NCI-H1436 treated with DMSO at 0.1 percent for 48 hours (cell line): ENCODE results near the gene SPRR2B.
"Not testable (repeated sequence)": the region's sequence is repeated elsewhere in the genome, so short reads cannot be mapped to it uniquely, and the experiment has no call there.

Experiments
- DNase-seq: peaks from one replicate; lab custom pipeline; 2025; lab: John Stamatoyannopoulos, UW

The SPRR2B gene

DNA sequence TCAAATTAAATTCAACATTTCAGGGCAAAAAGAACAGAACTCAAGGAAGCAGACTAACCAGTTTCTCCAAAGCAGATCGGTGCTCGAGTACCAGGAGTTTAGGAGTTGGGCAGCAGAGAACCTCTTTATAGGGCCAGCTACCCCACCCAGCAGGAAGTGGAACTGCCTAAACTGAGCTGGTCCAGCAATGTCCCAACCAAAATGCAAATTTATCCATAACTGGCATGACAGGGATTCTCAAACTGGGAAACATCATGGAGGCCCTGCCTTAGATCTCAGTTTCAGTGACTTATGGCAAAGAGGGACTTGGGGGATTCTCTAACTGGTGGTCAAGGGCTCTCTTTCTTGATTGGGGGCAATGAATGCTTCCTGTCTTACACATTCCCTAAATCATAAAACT, at the start of gene SPRR2B:
Gene SPRR2B (minus strand): TSS at position 101 of the 400 bp plus-strand sequence. CDS start 772 bp downstream, outside the sequence.
- no peak for DNase-seq

GRCh38 chr1:153120945-153121344, 49.5 kb upstream of the SPRR2B start:
- no peak for DNase-seq

DNA sequence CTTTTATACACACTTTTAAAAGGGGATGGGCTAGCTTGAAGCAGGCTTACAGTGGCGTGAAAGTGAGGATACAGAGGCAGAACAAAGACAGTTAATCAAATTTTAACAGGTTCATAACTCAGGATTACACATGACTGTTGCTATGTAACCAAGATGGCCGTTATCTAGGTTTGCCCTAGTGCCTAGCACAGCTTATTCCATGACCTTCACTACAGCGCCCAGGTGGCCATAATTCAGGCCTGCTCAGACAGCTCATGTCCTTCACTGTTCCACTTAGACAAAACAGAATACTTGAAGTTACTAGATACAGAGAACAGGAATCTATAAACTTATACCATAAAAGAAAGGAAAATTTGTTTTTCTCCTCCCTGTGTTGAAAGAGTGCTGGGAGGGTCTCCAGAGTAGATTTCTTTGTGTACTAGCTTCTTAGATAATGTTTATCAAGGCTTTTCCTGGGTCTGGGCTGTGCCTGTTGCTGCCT, 48.1 kb upstream of the SPRR2B start:
- no peak for DNase-seq

DNA sequence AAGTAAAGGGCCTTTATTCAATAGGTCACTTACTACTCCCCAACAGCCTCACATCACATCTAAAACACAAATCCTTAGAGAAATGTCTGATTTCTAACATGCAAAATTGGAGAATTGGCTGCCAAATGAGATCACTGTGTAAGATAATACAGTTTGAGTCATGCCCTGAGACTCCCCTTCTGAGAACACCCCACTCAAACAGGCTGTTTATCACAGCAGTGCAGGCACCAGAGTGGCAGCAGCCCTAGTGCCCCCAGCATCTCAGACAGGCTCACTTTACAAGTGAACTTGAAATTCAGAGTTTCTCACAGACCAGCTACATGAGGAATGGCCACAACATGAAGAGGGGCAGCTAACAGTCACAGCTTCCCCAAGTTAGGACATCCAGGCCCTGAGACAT, 43.9 kb upstream of the SPRR2B start:
- not testable (repeated sequence) for DNase-seq

DNA sequence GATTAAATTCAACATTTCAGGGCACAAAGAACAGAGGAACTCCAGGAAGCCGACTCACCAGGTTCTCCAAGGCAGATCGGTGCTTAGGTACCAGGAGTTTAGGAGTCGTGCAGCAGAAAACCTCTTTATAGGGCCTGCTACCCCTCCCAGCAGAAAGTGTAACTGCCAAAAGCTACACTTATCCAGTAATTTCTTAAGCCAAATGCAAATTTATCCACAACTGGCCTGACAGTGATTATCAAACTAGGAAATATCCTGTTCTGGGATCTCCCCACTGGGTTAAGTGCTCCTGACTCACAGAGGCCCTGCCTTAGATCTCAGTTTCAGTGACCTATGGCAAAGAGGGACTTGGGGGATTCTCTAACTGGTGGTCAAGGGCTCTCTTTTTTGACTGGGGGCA, 42.0 kb upstream of the SPRR2B start, which contains the start of gene SPRR2F:
Gene SPRR2F (minus strand): TSS at position 101 of the 400 bp plus-strand sequence. CDS start 783 bp downstream, outside the sequence.
- no peak for DNase-seq

GRCh38 chr1:153112454-153112853, 41.0 kb upstream of the SPRR2B start:
- DNase-seq: not testable (repeated sequence)

DNA sequence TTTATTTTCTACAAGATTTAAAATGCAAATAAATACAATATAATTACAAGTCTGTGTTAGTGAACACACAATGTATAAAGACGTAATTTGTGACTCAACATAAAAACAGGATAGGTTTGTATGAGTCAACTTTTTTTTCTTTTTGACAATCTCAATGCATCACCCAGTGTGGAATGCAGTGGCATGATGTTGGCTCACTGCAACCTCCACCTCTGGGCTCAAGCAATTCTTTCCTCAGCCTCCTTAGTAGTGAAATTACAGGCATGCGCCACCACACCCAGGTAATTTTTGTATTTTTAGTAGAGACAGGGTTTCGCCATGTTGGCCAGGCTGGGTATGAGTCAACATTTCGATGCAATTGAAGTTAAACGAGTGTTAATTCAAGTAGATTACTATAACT, 28.8 kb upstream of the SPRR2B start:
- DNase-seq: no peak

- DNase-seq: no peak
Observed at GRCh38 chr1:153099461-153100045, 28.1 kb upstream of the SPRR2B start.

DNA sequence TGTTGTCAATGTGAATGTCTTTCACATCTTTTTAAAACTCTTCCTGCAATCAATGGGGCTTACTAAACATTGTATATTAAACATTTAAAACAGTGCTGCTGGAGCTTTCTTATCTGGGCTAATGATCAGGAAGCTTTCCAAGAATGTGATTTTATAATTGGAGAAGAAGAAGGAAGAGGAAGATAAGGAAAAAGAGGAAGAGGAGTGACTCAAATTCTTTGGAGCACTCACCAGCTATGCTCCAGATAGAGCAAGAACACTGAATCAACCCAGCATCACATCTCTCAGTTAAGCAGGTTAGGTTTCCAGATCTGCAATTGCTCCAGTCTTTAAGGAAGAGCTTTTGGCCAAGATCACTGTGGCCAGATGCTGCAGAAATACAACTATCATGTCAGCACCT, 24.4 kb upstream of the SPRR2B start:
- DNase-seq: no peak

DNA sequence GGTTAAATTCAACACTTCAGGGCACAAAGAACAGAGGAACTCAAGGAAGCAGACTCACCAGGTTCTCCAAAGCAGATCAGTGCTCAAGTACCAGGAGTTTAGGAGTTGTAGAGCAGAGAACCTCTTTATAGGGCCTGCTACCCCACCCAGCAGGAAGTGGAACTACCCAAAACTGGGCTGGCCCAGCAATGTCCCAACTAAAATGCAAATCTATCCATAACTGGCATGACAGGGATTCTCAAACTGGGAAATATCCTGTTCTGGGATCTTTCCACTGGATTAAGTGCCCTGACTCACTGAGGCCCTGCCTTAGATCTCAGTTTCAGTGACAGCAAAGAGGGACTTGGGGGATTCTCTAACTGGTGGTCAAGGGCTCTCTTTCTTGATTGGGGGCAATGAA, 23.0 kb upstream of the SPRR2B start, which contains the start of gene SPRR2E:
Gene SPRR2E (minus strand): TSS at position 101 of the 400 bp plus-strand sequence. CDS start 775 bp downstream, outside the sequence.
- no peak for DNase-seq

DNA sequence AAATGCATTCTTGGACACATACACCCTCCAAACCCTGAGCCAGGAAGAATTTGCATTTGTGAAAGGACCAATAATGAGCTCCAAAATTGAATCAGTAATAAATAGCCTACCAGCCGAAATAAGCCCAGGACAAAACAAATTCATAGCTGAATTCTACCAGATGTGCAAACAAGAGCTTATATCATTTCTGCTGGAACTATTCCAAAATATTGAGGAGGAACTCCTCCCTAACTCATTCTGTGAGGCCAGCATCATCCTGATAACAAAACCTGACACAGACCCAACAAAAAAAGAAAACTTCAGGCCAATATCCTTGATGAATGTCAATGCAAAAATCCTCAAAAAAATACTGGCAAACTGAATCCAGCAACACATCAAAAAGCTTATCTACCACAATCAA, 16.2 kb upstream of the SPRR2B start:
- no peak for DNase-seq

GRCh38 chr1:153081736-153082135, 10.3 kb upstream of the SPRR2B start:
- DNase-seq: no peak

GRCh38 chr1:153072806-153073726, 1.7 kb upstream of the SPRR2B start:
- no peak for DNase-seq

GRCh38 chr1:153070243-153070642, 1.2 kb downstream of the SPRR2B start:
- DNase-seq: no peak

DNA sequence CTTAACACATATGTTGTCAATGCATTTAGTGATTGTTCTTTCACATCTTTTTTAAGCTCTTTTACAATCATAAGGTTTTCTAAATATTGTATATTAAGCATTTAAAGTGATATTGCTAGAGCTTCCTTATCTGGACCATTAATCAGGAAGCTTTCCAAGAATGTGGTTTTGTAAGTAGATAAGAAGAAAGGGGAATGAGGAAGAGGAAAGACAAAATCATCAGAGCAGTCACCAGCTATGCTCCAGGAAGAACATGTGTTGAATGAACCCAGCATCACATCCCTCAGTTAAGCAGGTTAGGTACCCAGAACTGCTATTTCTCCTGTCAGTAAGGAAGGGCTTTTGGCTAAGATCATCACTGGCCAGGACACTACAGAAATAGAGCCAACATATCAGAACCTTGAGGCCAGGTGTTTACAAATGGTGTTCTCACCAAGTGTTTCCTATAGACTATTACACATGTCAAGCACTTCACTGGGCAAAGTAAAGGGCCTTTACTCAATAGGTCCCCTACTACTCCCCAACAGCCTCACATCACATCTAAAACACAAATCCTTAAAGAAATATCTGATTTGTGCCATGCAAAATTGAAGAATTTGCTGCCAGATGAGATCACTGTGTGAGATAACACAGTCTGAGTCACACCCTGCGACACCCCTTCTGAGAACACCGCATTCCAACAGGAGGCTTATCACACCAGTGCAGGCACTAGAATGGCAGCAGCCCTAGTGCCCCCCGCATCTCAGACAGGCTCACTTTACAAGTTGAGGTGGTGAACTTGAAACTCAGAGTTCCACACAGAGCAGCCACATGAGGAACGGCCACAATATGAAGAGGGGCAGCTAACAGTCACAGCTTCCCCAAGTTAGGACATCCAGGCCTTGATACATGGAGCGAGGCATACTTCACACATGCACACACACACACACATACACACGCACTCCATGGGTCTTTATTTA, 12.3 kb downstream of the SPRR2B start:
- DNase-seq: no peak

DNA sequence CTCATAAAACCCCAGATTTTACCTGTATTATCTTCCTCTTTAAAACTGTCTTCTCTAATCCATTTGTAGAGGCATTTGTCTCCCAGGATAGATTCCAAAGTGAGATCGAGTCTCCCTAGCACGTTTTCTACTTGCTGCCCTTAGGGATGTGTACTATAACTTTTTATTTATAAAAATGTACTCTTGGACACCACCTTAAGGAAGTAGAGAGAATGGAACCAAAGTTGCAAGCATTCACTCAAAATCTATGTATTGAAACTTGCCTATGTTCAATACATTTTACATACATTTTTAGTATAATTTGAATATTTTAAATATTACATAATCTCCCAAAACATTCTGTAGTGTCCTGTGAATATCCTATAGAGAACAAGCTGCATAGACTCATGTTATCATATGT, 13.3 kb downstream of the SPRR2B start:
- no peak for DNase-seq

DNA sequence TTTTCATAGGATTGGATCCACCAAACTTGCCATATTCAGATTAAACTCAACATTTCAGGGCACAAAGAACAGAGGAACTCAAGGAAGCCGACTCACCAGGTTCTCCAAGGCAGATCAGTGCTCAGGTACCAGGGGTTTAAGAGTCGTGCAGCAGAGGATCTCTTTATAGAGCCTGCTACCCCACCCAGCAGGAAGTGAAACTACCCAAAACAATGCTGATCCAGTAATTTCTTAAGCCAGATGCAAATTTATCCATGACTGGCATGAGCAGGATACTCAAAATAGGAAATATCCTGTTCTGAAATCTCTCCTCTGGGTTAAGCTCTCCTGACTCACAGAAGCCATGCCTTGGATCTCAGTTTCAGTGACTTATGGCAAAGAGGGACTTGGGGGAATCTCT, 14.0 kb downstream of the SPRR2B start, which contains the start of gene SPRR2A:
Gene SPRR2A (minus strand): TSS at position 138 of the 400 bp plus-strand sequence. CDS start 777 bp downstream, outside the sequence.
- no peak for DNase-seq

GRCh38 chr1:153056111-153056510, 15.3 kb downstream of the SPRR2B start:
- not testable (repeated sequence) for DNase-seq

- DNase-seq: no peak
Observed at GRCh38 chr1:153049211-153049610, 22.2 kb downstream of the SPRR2B start.

DNA sequence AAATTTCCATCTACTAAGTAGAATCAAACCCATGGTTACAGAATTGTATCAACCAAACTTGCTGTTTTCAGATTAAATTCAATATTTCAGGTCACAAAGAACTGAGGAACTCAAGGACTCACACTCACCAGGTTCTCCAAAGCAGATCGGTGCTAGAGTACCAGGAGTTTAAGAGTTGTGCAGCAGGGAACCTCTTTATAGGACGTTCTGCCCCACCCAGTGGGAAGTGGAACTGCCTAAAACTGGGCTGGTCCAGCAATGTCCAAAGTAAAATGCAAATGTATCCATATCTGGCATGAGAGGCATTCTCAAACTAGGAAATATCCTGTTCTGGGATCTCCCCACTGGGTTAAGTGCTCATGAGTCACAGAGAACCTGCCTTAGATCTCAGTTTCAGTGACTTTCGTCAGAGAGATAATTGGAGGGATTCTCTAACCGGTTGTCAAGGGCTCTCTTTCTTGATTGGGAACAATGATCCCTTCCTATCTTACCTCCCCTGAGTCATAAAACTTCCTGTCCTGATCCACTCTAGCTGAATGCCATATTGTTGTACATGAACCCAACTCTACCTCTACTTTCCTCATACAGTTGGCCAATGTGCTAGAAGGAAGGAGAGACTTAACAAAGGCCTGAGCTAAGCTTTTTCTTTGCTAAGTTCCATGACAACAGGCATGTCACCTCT, 30.3 kb downstream of the SPRR2B start, which contains the start of gene SPRR2D:
Gene SPRR2D (minus strand): TSS at position 171 of the 682 bp plus-strand sequence. CDS start 774 bp downstream, outside the sequence.
- DNase-seq: no peak

- DNase-seq: no peak
Observed at GRCh38 chr1:153035211-153035610, 36.2 kb downstream of the SPRR2B start.
